ENCODE results near the gene PDE4B.

- TF ChIP-seq MYC (IDR thresholded peaks at IDR 0.05; ENCODE audit: borderline replicate concordance, low read length) (no peak), CBX2 (IDR thresholded peaks at IDR 0.05; ENCODE audit: borderline replicate concordance, low read depth) (no peak), RCOR1 (IDR thresholded peaks at IDR 0.05; ENCODE audit: low read depth, low read length) (no peak), POLR2A (IDR thresholded peaks at IDR 0.05; ENCODE audit: low read length) (no peak), CTCF (IDR thresholded peaks at IDR 0.05) (no peak), MAFK (IDR thresholded peaks at IDR 0.05; ENCODE audit: partially characterized antibody) (no peak), EP300 (IDR thresholded peaks at IDR 0.05) (no peak), USF2 (IDR thresholded peaks at IDR 0.05) (no peak), HES2 (IDR thresholded peaks at IDR 0.05) (no peak)
These were observed 564.3 kb downstream of the PDE4B start for GRCh38 chr1:66357021-66357420.

Data from A549 (cell line).